Keratinocyte (primary cell): ENCODE data around the gene POLD3. TPM values are rescaled to one million over a fixed set of nuclear protein-coding genes. Genes with fewer than 3 reads are reported as not detected.

Experiments
- DNase-seq: peaks from one replicate; pipeline ENCODE4 v3.0.0-alpha.2; 2011; ENCODE audit warnings: low read depth, missing footprints, low spot score
- FAIRE-seq: peaks from 2 replicates; lab custom pipeline; 2011; peaks lifted over from hg19 to GRCh38; lab: Jason Lieb, UNC
- H2AFZ ChIP-seq: 2 replicates; pipeline ENCODE4 v1.6.0; 2012; ENCODE audit warnings: low read length, control low read depth, inconsistent platforms; ENCODE audit not compliant: control insufficient read depth
- H3K27ac ChIP-seq: 2 replicates; pipeline ENCODE4 v1.5.1; 2011; ENCODE audit warnings: low read length; ENCODE audit not compliant: control insufficient read depth, insufficient read depth
- H3K27me3 ChIP-seq: 3 replicates; pipeline ENCODE4 v1.6.0; 2011; ENCODE audit warnings: low read length; ENCODE audit not compliant: control insufficient read depth, insufficient read depth; ENCODE audit errors: extremely low read depth
- H3K36me3 ChIP-seq, 2 experiments: 2 replicates in 1 of 2; 3 replicates in 1 of 2; pipeline ENCODE4 v1.5.1; 2011; ENCODE audit warnings: low read length in 2 of 2, mild to moderate bottlenecking in 1 of 2; ENCODE audit not compliant: control insufficient read depth in 2 of 2, insufficient read depth in 2 of 2; ENCODE audit errors: extremely low read depth in 1 of 2
- H3K4me1 ChIP-seq: 3 replicates; pipeline ENCODE4 v1.5.1; 2011; ENCODE audit warnings: low read length; ENCODE audit not compliant: control insufficient read depth, insufficient read depth; ENCODE audit errors: extremely low read depth
- H3K4me2 ChIP-seq: 3 replicates; pipeline ENCODE4 v1.6.0; 2011; ENCODE audit warnings: low read depth, low read length; ENCODE audit not compliant: control insufficient read depth, insufficient read depth; ENCODE audit errors: extremely low read depth
- H3K4me3 ChIP-seq, 3 experiments: fragments of 200-600 bp in 1 of 3; sonication (generic) in 1 of 3; 2 replicates in 2 of 3; 3 replicates in 1 of 3; pipeline ENCODE4 v1.5.1; 2011 to 2016; ENCODE audit warnings: low read length in 3 of 3, mild to moderate bottlenecking in 3 of 3, control low read depth in 2 of 3, inconsistent platforms in 1 of 3, low read depth in 1 of 3, mixed read lengths in 1 of 3, mixed run types in 1 of 3, moderate library complexity in 1 of 3; ENCODE audit not compliant: control insufficient read depth in 2 of 3, insufficient read depth in 2 of 3; ENCODE audit errors: extremely low read depth in 1 of 3
- H3K79me2 ChIP-seq: 2 replicates; pipeline ENCODE4 v1.6.0; 2012; ENCODE audit warnings: low read length; ENCODE audit not compliant: control insufficient read depth, insufficient read depth
- H3K9ac ChIP-seq: 3 replicates; pipeline ENCODE4 v1.6.0; 2011; ENCODE audit warnings: low read length; ENCODE audit not compliant: control insufficient read depth, insufficient read depth; ENCODE audit errors: extremely low read depth
- H3K9me1 ChIP-seq: 3 replicates; pipeline ENCODE4 v1.6.0; 2011; ENCODE audit warnings: low read length; ENCODE audit not compliant: control insufficient read depth, insufficient read depth; ENCODE audit errors: extremely low read depth
- H3K9me3 ChIP-seq: 2 replicates; pipeline ENCODE4 v1.5.1; 2012; ENCODE audit warnings: low read depth, low read length; ENCODE audit not compliant: control insufficient read depth
- H4K20me1 ChIP-seq: 3 replicates; pipeline ENCODE4 v1.6.0; 2011; ENCODE audit warnings: low read length; ENCODE audit not compliant: control insufficient read depth, insufficient read depth; ENCODE audit errors: extremely low read depth
- CTCF ChIP-seq, 3 experiments: IDR thresholded peaks in 1 of 3; conservative IDR thresholded peaks in 1 of 3; optimal IDR thresholded peaks in 1 of 3; 2 replicates in 2 of 3; 3 replicates in 1 of 3; pipeline versions ENCODE3 to v1.5.1; 2011; ENCODE audit warnings: low read length in 3 of 3, mild to moderate bottlenecking in 3 of 3, moderate library complexity in 2 of 3, control low read depth in 1 of 3, inconsistent platforms in 1 of 3; ENCODE audit not compliant: insufficient read depth in 2 of 3; ENCODE audit errors: extremely low read depth in 1 of 3
- EZH2 ChIP-seq: IDR thresholded peaks from one replicate; pipeline ENCODE4 v1.6.1; 2012; ENCODE audit warnings: inconsistent platforms, mild to moderate bottlenecking, low read length, moderate library complexity
- dilution Hi-C: fragments of 300-500 bp; cut with MboI; formaldehyde crosslinking; loops from one replicate; pipeline ENCODE4 v1.7.0; 2020; ENCODE audit warnings: low sequenced_read_pairs; ENCODE audit not compliant: extremely low pct_ligation_motif_present
- polyA plus RNA-seq, 5 experiments: library from polyadenylated mRNA; depleted of rRNA in 3 of 5; stranded (reverse) in 3 of 5; stranded (forward) in 1 of 5; unstranded in 1 of 5; fragments of >200 nt; gene quantifications; 1 replicate in 1 of 5; 2 replicates in 3 of 5; 3 replicates in 1 of 5; pipeline versions ENCODE4 v1.2.1 to v1.2.3, GENCODE V29; 2011 to 2012; ENCODE audit warnings: missing spikeins in 2 of 5, low read depth in 1 of 5, low replicate concordance in 1 of 5

Gene POLD3
- polyA plus RNA-seq, 1 donor (not counting 4 experiments of a cell fraction or from before 2014, with no cell fraction given): 16.7 TPM

- no peak overlapping the region for H3K27ac ChIP-seq
- no peak for FAIRE-seq
- H3K9ac ChIP-seq: no peak overlapping the region
- H3K36me3 ChIP-seq: peaks cover 1 to 3% of the 10 kb centered on the region in 2 experiments
- H3K4me1 ChIP-seq: no peaks in the 10 kb centered on the region
- H4K20me1 ChIP-seq: no peaks in the 10 kb centered on the region
- H3K4me2 ChIP-seq: no peak overlapping the region
- dilution Hi-C loops: no loop called here
- H2AFZ ChIP-seq: no peak overlapping the region
- H3K4me3 ChIP-seq: no peak overlapping the region
- no peaks in the 10 kb centered on the region for H3K9me1 ChIP-seq
- TF ChIP-seq EZH2 (no peak), CTCF (optimal IDR thresholded peaks at IDR 0.05 in 1 of 3, IDR thresholded peaks at IDR 0.05 in 1 of 3, conservative IDR thresholded peaks at IDR 0.05 in 1 of 3; ENCODE audit: extremely low read depth in 1 of 3, insufficient read depth in 2 of 3, low read length in 3 of 3) (no peak)
- H3K9me3 ChIP-seq: no peaks in the 10 kb centered on the region
- H3K27me3 ChIP-seq: no peaks in the 10 kb centered on the region
- DNase-seq: no peak
- no peaks in the 10 kb centered on the region for H3K79me2 ChIP-seq
Observed at GRCh38 chr11:74608431-74608830, 16.0 kb downstream of the POLD3 start.

GRCh38 chr11:74611369-74611861 lies 19.0 kb downstream of the POLD3 start:
- DNase-seq (peak; percentile 9), FAIRE-seq (no peak)
- Histone ChIP-seq H3K9me3 (no peaks in the 10 kb centered on the region), H3K27me3 (no peaks in the 10 kb centered on the region), H3K9ac (no peak overlapping the region), H3K79me2 (no peaks in the 10 kb centered on the region), H3K4me3 (no peak overlapping the region), H4K20me1 (no peaks in the 10 kb centered on the region), H2AFZ (no peak overlapping the region), H3K4me1 (no peaks in the 10 kb centered on the region), H3K9me1 (no peaks in the 10 kb centered on the region), H3K36me3 (peaks cover 1 to 2% of the 10 kb centered on the region in 2 experiments), H3K4me2 (no peak overlapping the region), H3K27ac (no peak overlapping the region)
- dilution Hi-C loops: no loop called here
- TF ChIP-seq EZH2: no peak
- peak in 1 of 3 experiments; percentile 56 for TF ChIP-seq CTCF (optimal IDR thresholded peaks at IDR 0.05 in 1 of 3, IDR thresholded peaks at IDR 0.05 in 1 of 3, conservative IDR thresholded peaks at IDR 0.05 in 1 of 3; ENCODE audit: extremely low read depth in 1 of 3, insufficient read depth in 2 of 3, low read length in 3 of 3)
